Measurements from ENCODE around the gene TLL2.

TLL2 gene

DNA sequence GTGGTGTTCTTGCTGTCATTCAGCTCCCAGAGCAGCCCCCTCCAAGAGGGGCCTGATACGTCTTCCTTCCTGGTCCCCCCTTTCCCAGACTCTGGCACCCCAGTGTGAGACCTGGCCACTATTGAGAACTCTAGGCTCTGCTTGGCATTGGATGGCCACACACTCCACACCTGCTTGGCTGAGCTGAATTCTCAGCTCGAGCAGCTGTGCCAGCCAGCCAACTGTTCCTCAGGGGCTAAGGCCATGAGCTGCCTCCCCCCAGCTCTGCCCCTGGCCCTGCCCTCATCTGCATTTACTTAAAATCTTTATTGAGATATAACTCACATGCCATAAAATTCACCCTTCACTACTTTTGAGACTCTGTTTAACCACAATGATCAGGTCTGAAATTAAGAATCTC, 6.7 kb downstream of the TLL2 start:
- no peak for DNase-seq (ENCODE audit: low read depth in 3 of 3)

- DNase-seq (ENCODE audit: low read depth in 3 of 3): no peak
These were observed 8.3 kb downstream of the TLL2 start for GRCh38 chr10:96505150-96506136.

DNA sequence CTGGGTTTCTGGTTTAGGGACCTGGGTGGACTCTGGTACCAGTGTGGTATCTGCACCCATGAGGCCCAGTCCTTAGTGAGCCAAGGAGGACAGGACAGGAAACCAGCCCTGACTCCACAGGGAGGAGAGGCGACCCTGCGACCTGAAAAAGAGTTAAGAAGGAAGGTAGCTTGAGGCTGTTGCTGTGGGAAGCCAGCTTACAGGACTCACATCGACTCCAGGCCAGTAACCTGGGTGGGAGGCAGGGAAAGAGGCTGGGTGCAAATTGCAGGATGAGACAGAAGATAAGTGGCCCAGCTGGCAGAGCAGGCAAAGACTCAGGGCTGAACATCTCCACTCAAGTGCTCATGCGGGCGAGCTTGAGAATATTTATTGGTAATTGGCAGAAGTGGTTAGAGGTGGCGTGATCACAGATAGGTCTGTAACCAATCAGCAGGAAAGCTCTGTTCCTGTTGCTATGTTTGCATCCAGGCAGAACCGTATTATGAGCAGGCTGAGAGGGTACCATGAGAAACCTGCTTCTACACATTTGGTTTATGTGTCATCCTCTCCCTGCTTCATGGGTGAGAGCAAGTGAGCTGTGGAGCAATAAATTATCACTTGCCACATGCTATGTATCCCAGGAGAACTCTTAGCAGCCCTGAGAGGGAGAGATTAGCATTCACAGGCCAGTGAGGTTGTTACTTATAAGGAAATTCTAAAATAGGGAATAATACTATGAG, 11.0 kb downstream of the TLL2 start:
- no peak for DNase-seq (ENCODE audit: low read depth in 3 of 3)

DNA sequence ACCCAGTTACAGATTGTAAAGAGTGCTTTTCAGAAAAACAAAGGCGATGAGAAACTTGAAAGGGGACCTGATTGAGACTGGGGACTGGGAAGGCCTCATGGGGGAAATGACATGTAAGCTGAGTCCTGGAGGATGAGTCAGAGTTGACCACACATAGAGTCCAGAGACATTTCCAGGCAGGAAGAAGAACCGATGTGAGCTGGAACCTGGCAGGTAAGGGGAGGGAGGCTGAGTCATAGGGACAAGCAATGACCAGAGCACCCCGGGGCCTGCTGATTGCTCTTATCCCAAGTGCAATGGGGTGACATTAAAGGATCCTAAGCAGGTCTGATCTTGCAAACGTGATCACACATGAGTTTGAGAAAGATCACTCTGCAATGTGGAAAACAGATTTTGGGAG, 11.7 kb downstream of the TLL2 start:
- no peak for DNase-seq (ENCODE audit: low read depth in 3 of 3)

- no peak for DNase-seq (ENCODE audit: low read depth in 3 of 3)
These were observed 13.2 kb downstream of the TLL2 start for GRCh38 chr10:96500519-96500918.

DNA sequence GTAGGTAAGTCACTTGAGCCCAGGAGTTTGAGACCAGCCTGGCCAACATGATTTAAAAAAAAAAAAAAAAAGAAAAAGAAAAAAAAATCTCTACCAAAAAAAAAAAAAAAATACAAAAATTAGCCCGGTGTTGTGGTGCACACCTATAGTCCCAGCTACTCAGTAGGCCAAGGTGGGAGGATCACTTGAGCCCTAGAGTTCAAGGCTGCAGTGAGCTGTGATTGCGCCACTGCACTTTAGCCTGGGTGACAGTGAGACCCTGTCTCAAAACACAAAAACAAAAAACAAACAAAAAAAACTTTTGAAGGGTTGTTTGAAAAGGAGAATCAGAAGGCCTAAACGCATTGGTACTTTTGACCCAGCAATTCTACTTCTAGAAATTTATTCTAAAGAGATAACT, 13.7 kb downstream of the TLL2 start:
- DNase-seq (ENCODE audit: low read depth in 3 of 3): no peak

GRCh38 chr10:96497391-96497790, 16.3 kb downstream of the TLL2 start:
- no peak for DNase-seq (ENCODE audit: low read depth in 3 of 3)

DNA sequence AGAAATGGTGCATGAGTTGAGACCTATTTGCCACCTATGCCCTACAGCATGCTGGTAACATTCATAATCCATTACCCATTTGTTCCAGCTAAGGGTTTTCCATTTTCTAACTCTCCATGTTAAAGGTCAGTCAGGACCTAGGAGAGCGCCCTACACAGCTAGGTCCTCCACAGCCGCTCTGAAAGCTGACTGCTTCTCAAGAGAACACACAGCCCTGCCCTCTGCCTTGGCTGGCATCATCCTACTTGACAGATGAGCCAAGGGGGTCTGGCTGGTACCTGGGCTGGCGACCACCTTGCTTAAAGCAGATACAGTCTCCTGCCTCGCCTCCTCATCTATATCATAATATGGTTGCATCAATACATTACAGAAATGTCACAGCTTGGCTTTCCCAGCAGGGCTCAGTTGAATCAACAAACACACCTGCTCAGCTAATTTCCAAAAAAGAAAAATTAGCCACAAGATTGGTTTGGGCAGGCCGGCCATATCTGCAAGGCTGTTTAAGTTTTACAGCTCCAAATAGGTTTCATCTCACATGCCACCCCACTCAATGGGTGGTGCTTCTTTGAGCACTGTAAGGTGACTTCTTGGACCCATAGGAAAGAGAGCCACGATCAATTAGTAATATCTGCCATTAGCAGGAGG, 17.3 kb downstream of the TLL2 start:
- no peak for DNase-seq (ENCODE audit: low read depth in 3 of 3)

DNA sequence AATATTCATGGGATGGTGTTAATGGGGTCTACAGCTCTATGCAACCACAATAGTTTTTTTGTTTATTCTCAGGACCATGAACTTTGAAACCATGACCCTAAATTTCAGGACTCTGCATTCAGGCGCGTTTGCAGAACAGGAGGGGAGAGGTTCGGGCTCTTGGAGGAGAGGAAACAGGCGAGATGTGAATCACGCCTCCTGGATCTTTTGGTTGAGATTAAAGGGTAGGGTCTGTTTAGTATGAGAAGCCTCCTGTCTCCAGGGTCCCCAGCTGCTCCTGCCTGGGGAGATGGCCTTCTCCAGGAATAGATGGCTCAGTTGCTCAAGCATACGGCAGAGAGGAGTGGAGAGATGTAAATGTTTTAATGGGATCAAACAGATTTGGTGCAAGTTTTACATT, 18.2 kb downstream of the TLL2 start:
- no peak for DNase-seq (ENCODE audit: low read depth in 3 of 3)

DNA sequence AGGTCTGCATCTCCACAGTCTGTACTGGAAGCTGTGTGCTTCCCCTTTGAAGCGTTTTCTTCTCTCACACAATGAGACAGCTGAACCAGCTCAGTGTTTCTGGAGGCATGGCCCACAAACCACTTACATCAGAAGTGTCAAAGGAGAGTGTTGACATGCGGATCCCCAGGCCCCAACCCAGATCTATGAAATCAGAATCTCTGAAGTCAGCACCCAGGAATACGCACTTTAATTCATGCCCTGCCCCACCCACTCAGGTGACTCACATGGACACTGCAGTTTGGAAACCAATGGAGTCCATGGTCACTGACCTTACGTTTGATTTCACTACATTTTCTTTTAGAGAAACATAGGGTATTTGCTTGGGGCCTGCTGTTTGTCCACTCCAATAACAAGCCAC, 19.0 kb downstream of the TLL2 start:
- DNase-seq (ENCODE audit: low read depth in 3 of 3): no peak

DNA sequence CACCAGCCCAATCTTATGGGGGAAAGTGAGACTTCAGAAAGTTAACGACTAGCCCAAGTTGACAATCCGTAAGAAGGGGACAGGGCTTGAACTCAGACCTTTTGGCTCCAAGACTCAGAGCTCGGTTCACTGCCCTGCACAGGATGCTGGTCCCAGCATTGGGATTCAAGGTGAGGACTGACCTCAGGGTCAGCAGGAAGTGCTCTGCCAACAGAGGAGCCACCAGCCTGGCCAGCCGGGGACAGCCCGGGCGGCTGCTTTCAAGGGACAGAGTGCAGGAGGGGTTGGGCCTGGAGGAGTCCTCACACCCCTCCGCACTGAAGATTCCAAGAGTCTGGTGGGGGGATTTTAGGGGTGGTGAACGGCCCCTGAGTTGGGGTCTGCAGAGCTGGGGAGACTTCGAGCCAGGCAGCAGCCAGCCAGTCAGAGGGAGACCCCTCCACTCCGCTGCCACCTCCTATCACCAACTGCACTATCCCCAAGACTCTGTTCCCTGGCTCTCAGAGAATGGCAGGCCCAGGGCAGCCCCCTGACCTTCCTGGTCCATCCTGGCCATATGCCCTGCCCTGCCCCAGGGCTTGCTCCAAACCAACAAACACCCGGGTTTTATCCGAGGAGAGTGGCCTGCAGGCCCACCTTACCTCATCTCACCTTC, 19.7 kb downstream of the TLL2 start:
- DNase-seq (ENCODE audit: low read depth in 3 of 3): no peak

DNA sequence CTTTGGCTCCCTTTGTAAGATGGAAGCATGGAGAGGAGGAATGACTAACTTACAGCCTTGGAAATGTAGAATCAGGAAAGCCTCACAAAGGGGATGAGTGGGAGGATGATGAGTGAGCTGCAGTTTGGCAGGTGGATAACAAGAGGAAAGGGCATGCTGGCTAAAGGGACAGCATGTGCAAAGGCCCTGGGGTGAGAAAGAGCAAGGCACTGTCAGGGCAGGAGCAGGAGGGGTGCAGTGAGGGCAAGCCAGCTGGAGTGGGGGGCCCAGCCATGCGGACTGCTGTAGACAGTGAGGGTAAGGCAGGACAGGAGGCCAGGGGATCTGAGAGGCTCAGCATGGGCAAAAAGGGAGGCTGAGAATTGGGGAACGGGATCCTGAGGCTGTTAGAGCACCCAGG, 20.5 kb downstream of the TLL2 start:
- no peak for DNase-seq (ENCODE audit: low read depth in 3 of 3)

GRCh38 chr10:96491303-96491702, 22.4 kb downstream of the TLL2 start:
- DNase-seq (ENCODE audit: low read depth in 3 of 3): no peak

- DNase-seq (ENCODE audit: low read depth in 3 of 3): no peak
These were observed 25.4 kb downstream of the TLL2 start for GRCh38 chr10:96488161-96488935.

DNA sequence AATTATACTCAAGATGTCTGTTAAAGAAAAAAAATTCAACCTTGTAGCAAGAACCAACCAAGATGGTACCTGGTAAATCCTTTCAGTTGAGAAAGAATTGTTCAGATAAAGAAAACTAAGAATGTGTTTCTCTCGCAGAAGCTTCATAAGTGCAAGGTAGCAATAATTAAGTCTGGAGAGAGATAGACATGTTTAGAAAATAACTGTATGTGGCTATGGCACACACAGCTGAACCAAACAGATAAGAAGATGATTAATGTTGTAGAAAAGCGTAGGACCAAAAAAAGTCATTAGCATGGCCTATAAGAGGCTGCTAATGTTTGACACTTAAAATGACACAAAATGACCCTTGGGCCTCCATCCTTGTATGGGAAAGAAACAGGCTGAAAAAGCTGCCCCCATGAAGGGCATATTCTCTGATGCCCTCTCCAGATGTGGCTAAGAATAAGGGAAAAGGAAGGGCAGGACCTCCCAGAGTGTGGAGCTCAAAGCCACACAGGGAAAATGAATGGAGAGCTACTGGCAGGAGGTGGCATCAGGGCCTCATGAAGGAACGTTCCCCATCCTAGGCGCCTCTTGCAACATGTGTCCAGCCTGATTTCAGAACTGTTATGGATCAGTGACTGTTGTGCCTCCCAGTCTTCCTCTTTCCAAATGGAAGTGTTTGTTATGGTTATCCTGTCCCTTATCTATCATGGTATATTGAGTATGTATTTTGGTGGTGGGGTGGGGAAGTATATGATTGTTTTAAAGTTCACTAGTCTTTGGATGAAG, 30.7 kb downstream of the TLL2 start:
- DNase-seq (ENCODE audit: low read depth in 3 of 3): no peak

DNA sequence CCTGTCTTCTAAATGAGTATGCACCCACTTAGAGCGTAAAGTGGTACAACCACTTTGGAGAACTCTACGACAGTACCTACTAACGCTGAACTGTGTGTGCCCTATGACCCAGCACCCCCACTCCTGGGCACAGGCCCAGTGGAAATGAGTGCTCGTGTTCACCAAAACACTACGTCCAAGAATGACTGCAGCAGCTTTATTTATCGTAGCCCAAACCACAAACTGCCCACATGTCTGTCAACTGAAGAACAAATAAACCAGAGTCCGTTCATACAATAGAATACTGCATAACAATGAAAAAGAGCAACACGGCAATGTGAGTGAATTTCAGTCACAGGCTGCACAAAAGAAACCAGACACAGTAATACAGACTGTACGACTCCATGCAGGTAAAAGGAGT, 35.4 kb downstream of the TLL2 start:
- no peak for DNase-seq (ENCODE audit: low read depth in 3 of 3)

DNA sequence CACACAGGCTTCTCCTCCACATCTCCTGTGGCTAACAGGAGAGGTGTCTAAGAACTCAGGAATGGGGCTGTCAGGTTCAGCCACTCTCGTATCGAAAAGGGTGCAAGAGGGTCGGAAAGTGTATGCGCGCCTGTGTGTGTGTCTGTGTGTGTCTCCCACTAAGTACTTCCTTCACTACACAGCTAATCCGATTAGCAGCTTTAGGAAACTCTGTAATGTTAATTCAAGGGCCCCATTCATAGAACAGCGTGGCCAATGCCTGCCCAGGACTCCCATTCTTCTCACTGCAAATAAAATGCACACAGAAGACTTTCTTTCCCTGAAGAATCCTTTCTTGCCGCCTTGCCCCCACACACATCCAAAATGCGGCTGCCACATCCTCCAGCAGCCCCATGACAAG, 39.9 kb downstream of the TLL2 start:
- no peak for DNase-seq (ENCODE audit: low read depth in 3 of 3)

DNA sequence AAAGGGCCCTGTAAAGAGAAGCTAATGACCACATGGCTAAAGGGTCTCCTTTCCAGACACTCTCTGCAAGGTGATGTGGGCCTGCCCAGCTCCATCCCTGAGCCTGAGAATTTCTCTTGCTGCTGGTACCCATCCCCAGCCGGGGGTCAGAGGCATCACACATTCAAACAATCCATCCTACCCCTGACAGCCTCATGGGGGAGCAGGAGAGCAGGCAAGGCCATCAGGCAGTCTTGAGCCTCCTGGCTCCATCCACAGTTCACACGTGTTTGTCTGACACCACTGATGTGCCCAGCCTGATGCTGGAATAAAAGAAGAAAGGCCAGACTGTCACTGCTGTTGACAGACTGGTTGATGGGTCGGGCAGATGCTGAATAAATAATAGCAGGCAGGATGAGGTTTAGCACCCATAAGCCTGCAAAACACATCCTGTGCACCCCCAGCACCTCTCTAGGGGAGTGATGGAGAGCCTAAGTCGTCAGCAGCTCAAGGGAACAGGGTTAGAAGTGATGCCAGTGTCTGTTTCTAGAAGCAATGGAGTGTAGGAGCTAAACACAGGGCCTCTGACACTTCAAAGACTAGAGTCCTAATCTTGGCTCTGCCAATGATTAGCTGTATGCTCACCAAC, 43.5 kb downstream of the TLL2 start:
- peak in 1 of 3 experiments; percentile 27 for DNase-seq (ENCODE audit: low read depth in 3 of 3)

- DNase-seq (ENCODE audit: low read depth in 3 of 3): no peak
These were observed 44.9 kb downstream of the TLL2 start for GRCh38 chr10:96468845-96469244.

GRCh38 chr10:96465599-96465998, 48.1 kb downstream of the TLL2 start:
- no peak for DNase-seq (ENCODE audit: low read depth in 3 of 3)

Data from stimulated activated CD4-positive, alpha-beta T cell treated with anti-CD3 and anti-CD28 coated beads, TNF-alpha, amount 100 ng/mL, for 24 hours (primary cell).